HG02870 (cell line): Measurements from ENCODE around the gene TNNI2.
"Not testable (repeated sequence)": the region's sequence is repeated elsewhere in the genome, so short reads cannot be mapped to it uniquely, and the experiment has no call there.

Experiments used
- ATAC-seq: cut with Tn5 transposase; IDR thresholded peaks from one replicate; pipeline ENCODE4 v1.9.1; 2021; ENCODE audit warnings: mild to moderate bottlenecking, moderate library complexity; ENCODE audit not compliant: unreplicated experiment

Gene TNNI2

DNA sequence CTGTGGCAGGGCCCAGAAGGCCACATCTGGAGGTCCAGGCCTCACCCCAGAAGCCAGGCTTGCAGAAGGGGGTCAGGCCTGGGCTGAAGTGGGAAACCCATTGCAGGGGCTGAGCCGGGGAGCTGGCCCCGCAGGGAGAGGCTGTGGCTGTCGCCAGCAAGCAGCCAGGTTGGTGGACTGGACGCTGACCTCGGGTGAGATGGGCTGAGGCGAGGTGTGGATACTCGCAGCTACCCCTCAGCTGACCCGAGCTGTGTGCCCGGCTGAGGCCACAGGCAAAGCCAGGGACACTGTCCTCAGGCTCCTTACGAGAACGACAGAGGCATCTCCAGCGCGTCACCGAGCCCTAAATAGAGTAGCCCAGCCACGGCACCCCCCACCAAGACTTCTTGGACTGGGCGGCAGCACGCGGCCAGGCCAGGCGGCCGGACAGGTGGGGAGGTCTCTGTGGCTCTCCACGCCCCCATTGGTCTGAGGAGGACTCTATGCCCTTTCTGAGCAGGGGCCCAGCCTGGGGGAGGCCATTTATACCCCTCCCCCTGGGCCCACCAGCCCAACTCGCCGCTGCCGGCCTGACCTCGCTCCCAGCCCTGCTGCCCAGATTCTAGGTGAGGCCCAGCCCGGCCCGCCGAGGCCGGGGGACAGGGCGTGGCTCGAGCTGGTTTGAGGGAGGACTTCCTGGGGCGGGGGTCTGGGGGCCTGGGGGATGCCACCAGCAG is at the start of gene TNNI2:
Gene TNNI2 (plus strand): TSS at position 556 of the 719 bp plus-strand sequence. CDS start 716 bp downstream, outside the sequence.
- ATAC-seq = no peak

DNA sequence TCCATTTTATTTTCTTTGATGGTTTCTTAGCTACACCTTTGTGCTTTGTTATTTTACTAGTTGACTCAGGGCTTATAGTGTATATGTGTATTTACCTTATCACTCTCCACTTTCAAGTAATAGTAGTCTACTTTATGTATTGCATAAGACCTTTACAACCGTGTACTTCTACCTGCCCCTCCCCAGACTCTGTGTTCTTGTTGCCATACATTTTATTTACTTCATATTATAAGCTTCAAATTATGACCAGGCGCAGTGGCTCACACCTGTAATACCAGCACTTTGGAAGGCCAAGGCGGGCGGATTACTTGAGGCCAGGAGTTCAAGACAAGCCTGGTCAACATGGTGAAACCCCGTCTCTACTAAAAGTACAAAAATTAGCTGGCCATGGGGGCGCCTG is 46.9 kb upstream of the TNNI2 start:
- no peak for ATAC-seq

DNA sequence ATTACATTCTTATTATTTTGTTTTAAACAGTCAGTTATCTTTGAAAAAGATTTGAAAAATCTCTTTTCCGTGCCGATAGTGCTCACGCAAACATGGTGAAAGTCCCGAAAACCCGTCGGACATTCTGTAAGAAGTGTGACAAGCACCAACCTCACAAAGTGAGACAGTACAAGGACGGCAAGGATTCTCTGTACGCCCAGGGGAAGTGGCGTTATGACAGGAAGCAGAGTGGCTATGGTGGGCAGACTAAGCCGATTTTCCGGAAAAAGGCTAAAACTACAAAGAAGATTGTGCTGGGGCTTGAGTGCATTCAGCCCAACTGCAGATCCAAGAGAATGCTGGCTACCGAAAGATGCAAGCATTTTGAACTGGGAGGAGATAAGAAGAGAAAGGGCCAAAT is 46.3 kb upstream of the TNNI2 start:
- no peak for ATAC-seq

DNA sequence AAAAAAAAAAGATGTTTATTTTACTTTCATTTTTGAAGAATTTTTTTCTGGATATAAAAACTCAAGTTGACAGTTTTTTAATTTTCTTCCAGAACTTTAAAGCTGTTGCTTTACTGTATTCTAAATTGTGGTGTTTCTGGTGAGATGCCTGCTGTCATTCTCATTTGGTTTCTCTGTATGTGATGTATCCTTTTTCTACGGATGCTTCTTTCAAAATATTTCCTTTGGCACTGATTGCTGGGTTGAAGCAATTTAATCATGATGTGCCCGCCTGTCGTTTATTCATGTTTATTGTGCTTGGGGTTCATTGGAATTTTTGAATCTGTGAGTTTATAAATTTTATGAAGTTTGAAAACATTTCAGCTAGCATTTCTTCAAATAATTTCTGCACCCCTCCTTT is 45.7 kb upstream of the TNNI2 start:
- ATAC-seq = no peak

DNA sequence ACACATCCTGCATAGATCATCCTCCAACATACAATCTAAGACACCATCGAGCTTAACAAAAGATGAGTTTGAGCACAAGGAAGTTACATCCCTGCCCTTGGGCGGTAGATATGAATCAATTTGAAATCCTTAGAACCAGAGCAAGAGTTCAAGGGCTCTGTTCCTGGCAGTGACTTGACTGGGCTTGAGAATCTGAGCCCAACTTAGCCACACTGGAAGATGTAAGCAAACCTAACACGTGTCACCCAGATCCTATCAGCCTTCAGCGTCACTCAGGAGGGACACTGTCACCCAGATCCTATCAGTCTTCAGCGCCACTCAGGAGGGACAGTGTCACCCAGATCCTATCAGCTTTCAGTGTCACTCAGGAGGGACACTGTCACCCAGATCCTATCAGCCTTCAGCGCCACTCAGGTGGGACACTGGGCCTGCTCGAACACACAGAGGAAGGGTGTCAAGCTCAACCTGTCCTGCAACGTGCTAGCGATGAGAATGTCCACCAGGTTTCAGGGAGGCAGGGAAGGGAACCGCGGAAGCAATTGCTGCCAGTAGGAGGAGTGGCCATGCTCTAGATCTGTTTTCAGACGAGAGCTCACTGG is 42.3 kb upstream of the TNNI2 start:
- no peak for ATAC-seq

DNA sequence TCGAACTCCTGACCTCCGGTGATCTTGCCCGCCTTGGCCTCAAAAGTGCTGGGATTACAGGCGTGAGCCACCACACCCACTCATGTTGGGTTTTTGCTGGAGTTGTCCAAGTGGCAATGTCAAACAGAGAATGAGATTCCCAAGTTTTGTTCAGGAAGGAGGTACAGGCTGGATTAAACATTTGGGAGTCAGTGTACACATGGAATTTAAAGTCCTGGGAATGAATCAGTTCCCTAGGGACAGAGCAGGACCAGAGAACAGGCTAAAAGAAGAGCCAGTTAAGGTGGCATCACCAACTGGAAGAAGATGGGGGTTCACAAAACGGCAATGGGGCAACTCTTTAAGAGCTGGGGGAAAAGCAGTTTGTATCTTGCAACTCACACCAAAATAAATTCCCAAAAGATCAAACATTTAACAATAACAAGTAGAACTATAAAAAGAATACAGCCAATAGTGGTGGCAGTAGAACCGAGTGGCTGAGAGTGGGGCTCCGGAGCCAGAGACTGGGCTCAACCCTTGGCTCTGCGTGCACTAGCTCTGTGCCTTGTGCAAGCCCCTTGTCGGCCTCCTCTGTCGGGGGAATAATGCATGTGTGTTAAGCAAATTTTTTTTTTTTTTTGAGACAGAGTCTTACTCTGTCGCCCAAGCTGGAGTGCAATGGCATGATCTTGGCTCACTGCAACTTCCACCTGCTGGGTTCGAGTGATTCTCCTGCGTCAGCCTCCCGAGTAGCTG is 41.2 kb upstream of the TNNI2 start:
- ATAC-seq = no peak

DNA sequence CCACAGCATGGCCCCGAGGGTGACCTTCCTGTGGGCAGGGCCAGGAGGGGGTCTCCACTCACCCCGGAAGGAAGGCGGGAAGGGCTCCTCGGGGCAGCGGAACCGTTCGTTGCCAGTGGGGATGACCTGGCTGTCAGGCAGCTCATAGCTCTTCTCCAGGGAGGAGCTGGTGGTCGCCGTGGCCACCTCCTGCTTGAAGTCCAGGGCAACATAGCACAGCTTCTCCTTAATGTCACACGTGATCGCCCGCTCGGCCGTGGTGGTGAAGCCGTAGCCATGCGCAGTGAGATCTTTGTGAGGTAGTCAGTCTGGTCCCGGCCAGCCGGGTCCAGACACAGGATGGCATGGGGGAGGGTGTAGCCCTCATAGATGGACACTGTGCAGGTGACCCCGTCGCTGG is 35.5 kb upstream of the TNNI2 start:
- no peak for ATAC-seq

DNA sequence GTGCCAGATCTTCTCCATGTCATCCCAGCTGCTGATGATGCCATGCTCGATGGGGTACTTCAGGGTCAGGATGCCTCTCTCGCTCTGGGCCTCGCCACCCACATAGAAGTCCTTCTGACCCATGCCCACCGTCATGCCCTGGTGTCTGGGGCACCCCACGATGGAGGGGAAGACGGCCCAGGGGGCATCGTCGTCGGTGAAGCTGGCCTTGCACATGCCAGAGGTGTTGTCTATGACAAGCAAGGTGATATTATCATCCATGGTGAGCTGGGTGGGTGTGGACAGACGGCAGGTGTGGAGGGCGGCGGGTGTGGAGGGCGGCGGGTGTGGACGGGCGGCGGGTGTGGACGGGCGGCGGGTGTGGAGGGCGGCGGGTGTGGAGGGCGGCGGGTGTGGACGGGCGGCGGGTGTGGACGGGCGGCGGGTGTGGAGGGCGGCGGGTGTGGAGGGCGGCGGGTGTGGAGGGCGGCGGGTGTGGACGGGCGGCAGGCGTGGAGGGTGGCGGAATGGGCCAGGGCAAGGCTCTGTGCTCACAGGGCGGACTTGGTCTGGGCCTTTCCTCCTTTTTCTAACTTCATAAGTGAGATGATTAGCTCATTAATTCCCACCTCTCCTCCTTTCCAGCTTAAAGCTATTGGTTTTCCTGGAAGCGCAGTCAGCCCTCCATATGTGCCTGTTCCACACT is 34.8 kb upstream of the TNNI2 start:
- not testable (repeated sequence) for ATAC-seq

DNA sequence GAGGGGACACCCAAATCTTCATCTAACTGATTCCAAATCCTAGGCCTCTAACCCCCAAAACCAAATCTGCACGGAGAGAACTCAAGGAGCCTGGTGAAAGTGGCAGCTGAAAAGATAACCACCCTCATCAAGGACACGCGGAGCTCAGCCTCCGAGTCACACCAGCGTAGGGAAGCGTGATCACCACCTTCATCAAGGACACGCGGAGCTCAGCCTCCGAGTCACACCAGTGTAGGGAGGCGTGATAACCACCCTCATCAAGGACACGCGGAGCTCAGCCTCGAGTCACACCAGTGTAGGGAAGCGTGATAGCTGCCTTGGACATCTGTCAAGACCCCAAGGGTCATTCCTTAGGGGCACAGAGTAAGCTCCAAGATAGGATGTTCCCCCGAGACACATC is 33.3 kb upstream of the TNNI2 start:
- ATAC-seq = no peak

DNA sequence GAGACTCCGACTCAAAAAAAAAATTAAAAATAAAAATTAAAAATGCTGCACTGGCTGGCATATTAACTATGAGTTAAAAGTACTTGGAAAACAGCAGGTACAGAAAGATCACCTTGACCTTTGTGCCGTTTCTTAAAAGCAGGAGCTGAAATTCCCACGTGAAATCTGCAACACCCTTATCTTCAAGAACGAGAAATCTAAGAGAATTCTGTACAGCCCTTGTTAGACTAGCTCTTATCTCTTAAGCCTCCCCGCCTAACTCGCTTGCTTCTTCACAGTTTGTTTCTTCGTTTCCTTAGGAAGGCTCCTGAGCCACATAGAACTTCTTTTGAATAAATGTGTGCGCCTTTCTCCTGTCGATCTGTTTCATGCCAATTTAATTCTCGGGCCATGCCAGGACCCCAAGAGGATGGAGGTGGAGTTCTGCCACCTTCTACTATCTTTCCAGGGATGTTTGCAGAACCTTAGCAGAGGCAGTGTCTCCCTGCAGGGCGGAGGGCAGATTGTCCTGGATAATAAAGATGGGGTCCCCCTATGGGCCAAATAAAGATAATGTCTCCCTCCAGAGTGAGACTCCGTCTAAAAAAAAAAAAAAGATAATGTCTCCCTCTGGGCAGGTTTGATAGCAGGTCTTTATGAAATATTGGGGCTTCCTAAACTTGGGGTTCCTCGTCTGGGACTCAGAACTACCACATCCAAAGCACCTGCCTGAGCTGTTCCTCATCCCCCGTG is 31.4 kb upstream of the TNNI2 start:
- no peak for ATAC-seq

DNA sequence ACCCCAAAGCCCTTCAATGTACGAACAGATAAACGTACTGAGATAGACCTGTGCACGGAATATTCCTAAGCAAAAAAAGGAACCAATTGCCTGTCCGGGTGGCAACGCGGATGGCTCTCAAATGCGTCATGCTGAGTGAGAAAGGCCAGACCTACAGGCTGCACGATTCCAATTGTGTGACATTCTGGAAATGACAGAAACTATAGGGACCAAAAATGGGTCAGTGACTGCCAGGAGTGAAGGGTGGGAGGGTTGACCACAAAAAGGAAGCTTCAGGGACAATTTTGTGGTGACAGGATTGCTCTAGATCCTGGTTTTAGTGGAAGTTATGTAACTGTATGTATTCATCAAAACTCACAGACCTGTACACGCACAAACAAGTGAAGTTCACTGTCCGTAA is 28.0 kb upstream of the TNNI2 start:
- no peak for ATAC-seq

DNA sequence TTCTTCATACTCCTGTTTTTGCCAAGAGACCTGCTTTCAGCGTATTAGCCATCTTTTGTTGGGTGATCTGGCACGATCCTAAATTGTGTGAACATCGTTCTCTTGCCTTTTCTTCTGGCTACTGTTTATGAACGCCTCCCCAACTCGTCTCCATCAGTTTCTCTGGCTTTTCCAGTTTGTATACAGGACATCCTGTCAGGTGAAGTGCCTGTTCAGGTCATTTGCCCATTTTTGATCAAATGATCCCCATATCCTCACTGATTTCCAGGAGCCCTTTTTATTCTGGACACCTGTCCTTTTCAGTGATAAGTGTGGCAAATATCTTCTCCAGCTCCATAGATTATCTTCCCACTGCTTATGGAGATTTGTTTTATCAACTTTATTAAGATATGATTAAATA is 26.5 kb upstream of the TNNI2 start:
- ATAC-seq = no peak

DNA sequence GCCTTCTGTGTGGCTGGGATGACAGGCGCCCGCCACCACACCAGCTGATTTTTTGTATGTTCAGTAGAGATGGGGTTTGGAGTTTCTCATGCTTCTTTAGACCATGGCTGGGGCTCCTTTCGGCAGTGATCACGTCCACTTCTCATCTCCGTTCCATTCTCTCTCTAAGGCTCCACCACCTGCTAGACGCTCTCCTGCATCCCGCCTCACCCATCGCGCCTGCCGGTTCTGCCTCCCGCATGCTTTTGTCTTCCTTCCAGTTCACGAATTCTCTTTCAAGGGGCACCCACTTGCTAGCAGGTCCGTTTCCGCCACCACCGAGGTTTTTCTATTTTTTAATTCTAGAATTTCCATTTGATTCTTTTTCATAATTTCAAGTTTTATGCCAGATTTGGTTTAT is 26.0 kb upstream of the TNNI2 start:
- ATAC-seq = no peak

DNA sequence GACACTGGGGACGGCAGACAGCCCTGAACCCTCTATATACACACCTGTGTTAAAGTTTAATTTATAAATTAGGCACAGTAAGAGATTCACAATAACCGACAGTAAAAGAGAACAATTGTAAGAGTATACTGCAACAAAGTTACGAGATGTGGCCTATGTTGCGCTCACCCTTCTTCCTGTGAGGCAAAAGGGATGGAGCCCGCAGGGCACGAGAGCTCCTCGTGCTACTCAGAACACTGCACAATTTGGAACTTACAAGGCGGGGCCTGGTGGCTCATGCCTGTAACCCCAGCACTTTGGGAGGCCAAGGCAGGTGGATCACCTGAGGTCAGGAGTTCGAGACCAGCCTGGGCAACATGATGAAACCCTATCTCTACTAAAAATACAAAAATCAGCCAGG is 25.4 kb upstream of the TNNI2 start:
- ATAC-seq = not testable (repeated sequence)

DNA sequence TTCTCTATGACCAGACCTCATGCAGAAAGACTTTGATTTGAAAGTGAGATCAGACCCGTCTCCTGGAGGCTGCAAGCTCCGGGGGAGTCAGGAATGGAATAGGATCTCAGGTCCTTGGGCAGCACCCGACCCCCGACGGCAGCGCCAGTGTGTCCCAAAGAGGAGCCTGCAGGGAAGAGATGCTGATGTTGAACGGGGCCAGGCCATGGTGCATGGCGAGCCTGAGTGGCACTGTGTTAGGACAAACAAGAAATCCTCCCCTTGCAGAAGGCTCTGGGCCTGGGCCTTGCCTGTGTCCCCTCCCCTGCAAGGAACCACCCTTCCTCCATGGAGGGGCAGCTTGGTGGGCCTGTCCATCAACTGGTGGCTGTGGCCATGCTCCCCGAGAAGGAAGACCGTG is 24.1 kb upstream of the TNNI2 start:
- ATAC-seq = no peak

DNA sequence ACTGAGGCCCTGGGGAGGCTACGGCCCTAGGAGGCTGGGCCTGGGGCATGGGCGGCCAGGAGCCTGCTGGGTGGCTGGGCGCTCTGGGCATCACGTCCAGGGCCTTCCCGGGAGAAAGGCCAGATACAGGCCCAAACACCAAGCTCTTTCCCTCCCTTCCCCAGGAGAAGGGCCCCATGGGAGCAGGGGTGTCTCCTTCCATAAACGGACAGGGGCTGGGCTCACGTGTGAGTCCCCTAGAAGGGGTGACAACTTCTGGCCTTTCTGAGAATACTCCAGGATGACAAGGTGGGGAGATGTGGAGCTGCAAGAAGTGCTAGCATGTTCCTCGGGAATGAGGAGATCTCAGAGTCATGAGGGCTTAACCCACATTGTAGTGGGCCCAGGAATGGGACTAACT is 23.5 kb upstream of the TNNI2 start:
- no peak for ATAC-seq

DNA sequence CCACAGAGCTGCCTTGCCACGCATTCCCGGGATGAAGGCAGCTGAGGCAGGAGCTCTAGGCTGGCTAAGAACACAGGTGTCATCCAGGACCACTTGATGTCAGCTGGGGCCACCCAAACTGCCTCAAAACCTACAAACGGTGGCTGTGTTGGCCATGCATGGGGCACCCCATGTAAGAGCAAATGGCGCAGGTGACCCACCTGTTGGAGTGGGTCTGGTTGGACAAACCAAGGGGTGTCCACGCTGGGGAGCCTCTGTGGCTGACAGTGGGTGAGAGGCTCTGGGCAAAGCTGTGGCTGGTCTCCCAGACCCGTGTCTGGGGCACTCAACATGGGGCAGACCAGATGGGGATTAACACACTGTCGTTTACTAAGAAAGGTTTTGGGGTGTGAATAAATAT is 23.0 kb upstream of the TNNI2 start:
- no peak for ATAC-seq

DNA sequence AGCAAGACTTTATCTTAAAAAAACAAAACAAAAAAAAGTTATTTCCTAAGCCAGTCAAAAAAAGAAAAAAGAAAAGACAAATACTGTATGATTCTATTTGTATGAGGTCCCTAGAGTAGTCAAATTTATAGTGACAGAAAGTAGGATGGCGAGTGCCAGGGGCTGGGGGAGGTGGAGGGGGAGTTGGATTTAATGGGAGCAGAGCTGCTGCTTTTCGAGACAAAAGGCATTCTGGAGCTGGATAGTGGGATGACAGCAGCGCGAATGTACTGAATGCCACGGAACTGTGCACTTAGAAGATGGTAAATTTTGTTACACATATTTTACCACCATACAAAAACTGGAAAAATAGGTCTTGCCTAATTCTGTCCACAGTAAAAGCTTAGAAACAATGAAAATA is 21.8 kb upstream of the TNNI2 start:
- no peak for ATAC-seq

DNA sequence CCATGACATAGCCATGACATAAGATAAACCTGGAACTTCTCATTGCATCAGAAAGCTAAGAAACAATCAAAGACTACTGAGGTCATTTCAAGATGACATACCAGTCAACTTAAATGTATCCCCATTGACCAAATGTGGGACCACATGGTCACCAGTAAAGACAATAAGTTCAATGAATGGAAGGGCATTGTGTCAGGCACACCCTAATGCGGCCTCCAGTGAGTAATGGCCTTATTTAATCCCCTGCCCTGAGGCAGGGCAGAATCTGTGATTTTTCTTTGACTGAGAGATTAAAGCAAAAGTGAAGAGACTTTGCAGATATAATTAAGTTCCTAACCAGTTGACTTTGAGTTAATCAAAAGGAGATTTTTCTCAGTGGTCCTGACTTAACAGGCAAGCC is 21.3 kb upstream of the TNNI2 start:
- no peak for ATAC-seq

DNA sequence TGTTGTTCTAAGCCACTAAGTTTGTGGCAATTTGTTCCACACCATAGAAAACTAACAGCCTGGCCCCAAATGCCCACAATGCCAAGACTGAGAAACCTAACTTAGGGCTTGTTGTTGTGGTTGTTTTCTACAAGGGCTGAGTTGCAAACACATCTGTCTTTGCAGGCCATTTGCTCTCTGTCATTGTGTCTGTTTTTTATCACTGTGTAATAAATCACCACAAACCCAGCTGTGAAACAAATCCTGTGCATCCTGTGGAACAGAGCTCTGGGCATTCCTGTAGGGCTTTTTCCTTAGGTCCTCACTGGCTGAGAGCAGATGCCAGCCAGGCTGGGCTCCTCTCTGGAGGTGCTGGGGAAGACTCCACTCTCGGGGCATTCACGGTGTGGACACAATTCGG is 19.7 kb upstream of the TNNI2 start:
- ATAC-seq = no peak
